ENCODE measurements around the gene CCDC136.

Gene CCDC136

GRCh38 chr7:128865996-128866877 is 74.5 kb downstream of the CCDC136 start:
- DNase-seq: no peak

GRCh38 chr7:128867241-128867640 is 75.5 kb downstream of the CCDC136 start:
- DNase-seq: no peak

- no peak for DNase-seq
These were observed 76.3 kb downstream of the CCDC136 start for GRCh38 chr7:128867842-128868623.

GRCh38 chr7:128868624-128869137 is 76.9 kb downstream of the CCDC136 start:
- no peak for DNase-seq

- DNase-seq: peak; percentile 15 to 17
These were observed 77.6 kb downstream of the CCDC136 start for GRCh38 chr7:128869138-128869943.

- no peak for DNase-seq
These were observed 78.1 kb downstream of the CCDC136 start for GRCh38 chr7:128869944-128870285.

GRCh38 chr7:128871050-128871449 is 79.3 kb downstream of the CCDC136 start:
- DNase-seq: no peak
